ENCODE data around the gene RNF41. TPM values are rescaled to one million over a fixed set of nuclear protein-coding genes. Genes with fewer than 3 reads are reported as not detected.

The RNF41 gene
- total RNA-seq, 1 experiment from 2014 or later: 57.4 TPM

DNA sequence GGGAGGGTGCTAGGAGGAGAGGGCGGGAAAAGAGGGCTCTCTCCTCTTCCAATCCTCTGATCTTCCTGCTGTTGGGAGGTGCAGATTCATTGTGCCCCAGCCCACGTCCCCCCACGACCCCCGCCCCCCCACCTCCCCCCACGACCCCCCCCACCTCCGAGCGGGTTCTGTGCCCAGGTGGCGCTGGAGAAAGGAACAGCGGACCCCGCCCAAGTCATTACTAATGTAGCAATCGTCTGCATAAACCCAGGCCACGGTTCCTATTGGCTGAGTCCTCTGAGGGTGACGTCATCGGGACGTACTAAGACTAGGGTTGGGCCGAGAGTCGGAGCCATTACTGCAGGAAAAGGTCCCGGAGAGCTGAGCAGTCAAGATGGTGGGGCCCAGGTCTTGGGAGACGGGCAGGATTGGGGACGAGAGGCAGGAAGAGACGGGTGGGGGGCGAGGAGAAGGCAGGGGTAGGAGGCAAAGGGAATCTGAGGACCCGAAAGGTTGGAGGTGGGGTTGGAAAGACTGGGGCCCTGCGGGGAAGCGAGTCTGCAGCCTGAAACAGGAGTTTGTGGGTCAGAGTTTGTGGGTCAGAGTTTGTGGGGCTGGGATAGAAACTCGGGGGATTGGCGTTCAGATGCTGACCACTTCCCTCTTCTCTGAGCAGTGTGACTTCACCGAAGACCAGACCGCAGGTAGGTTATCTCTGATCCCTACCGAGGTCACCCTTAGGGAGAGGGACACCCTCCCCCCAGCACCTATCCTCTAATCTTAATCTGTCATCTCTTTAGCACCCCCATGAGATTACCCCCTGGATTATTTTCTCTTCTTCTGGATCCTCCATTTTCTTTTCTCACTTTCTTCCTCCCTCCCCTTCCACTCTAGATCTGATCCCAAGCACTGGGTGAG lies 63.4 kb downstream of the RNF41 start, which contains the start of gene MYL6 (continued):
- TF ChIP-seq, protein P1, sequence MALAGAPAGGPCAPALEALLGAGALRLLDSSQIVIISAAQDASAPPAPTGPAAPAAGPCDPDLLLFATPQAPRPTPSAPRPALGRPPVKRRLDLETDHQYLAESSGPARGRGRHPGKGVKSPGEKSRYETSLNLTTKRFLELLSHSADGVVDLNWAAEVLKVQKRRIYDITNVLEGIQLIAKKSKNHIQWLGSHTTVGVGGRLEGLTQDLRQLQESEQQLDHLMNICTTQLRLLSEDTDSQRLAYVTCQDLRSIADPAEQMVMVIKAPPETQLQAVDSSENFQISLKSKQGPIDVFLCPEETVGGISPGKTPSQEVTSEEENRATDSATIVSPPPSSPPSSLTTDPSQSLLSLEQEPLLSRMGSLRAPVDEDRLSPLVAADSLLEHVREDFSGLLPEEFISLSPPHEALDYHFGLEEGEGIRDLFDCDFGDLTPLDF (CRISPR knock-in tag; IDR thresholded peaks at IDR 0.05): no peak
- TF ChIP-seq, protein P2, sequence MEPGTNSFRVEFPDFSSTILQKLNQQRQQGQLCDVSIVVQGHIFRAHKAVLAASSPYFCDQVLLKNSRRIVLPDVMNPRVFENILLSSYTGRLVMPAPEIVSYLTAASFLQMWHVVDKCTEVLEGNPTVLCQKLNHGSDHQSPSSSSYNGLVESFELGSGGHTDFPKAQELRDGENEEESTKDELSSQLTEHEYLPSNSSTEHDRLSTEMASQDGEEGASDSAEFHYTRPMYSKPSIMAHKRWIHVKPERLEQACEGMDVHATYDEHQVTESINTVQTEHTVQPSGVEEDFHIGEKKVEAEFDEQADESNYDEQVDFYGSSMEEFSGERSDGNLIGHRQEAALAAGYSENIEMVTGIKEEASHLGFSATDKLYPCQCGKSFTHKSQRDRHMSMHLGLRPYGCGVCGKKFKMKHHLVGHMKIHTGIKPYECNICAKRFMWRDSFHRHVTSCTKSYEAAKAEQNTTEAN (CRISPR knock-in tag; IDR thresholded peaks at IDR 0.05): peak; percentile 38; the same call in 1 of the 2 replicates
- TF ChIP-seq TEAD1 (CRISPR knock-in tag; IDR thresholded peaks at IDR 0.05) (peak; percentile 14), ZNF263 (CRISPR knock-in tag; IDR thresholded peaks at IDR 0.05; ENCODE audit: low read depth) (no peak), ESRRA (CRISPR knock-in tag; IDR thresholded peaks at IDR 0.05; ENCODE audit: borderline replicate concordance) (no peak), ZNF423 (CRISPR knock-in tag; IDR thresholded peaks at IDR 0.05) (no peak), TP53 (CRISPR knock-in tag; IDR thresholded peaks at IDR 0.05) (no peak), NFATC4 (CRISPR knock-in tag; IDR thresholded peaks at IDR 0.05) (peak; percentile 96), FOXK1 (CRISPR knock-in tag; IDR thresholded peaks at IDR 0.05) (no peak), JUN (CRISPR knock-in tag; IDR thresholded peaks at IDR 0.05) (no peak; the same call in 1 of the 2 replicates), MYBL2 (CRISPR knock-in tag; IDR thresholded peaks at IDR 0.05) (no peak), GTF2I (CRISPR knock-in tag; conservative IDR thresholded peaks at IDR 0.05) (no peak), JAZF1 (CRISPR knock-in tag; IDR thresholded peaks at IDR 0.05) (no peak), NR1H2 (CRISPR knock-in tag; IDR thresholded peaks at IDR 0.05) (no peak), PRRX2 (CRISPR knock-in tag; IDR thresholded peaks at IDR 0.05) (peak; percentile 94), ZNF138 (CRISPR knock-in tag; conservative IDR thresholded peaks at IDR 0.05) (no peak), FOXJ3 (CRISPR knock-in tag; IDR thresholded peaks at IDR 0.05; ENCODE audit: borderline replicate concordance) (no peak)
- TF ChIP-seq, protein P3, sequence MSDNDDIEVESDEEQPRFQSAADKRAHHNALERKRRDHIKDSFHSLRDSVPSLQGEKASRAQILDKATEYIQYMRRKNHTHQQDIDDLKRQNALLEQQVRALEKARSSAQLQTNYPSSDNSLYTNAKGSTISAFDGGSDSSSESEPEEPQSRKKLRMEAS (CRISPR knock-in tag; IDR thresholded peaks at IDR 0.05): no peak
- TF ChIP-seq, protein P4, sequence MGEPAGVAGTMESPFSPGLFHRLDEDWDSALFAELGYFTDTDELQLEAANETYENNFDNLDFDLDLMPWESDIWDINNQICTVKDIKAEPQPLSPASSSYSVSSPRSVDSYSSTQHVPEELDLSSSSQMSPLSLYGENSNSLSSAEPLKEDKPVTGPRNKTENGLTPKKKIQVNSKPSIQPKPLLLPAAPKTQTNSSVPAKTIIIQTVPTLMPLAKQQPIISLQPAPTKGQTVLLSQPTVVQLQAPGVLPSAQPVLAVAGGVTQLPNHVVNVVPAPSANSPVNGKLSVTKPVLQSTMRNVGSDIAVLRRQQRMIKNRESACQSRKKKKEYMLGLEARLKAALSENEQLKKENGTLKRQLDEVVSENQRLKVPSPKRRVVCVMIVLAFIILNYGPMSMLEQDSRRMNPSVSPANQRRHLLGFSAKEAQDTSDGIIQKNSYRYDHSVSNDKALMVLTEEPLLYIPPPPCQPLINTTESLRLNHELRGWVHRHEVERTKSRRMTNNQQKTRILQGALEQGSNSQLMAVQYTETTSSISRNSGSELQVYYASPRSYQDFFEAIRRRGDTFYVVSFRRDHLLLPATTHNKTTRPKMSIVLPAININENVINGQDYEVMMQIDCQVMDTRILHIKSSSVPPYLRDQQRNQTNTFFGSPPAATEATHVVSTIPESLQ (CRISPR knock-in tag; IDR thresholded peaks at IDR 0.05): no peak
- TF ChIP-seq, protein P5, sequence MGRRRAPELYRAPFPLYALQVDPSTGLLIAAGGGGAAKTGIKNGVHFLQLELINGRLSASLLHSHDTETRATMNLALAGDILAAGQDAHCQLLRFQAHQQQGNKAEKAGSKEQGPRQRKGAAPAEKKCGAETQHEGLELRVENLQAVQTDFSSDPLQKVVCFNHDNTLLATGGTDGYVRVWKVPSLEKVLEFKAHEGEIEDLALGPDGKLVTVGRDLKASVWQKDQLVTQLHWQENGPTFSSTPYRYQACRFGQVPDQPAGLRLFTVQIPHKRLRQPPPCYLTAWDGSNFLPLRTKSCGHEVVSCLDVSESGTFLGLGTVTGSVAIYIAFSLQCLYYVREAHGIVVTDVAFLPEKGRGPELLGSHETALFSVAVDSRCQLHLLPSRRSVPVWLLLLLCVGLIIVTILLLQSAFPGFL (CRISPR knock-in tag; IDR thresholded peaks at IDR 0.05; ENCODE audit: borderline replicate concordance): no peak
- TF ChIP-seq, protein P6, sequence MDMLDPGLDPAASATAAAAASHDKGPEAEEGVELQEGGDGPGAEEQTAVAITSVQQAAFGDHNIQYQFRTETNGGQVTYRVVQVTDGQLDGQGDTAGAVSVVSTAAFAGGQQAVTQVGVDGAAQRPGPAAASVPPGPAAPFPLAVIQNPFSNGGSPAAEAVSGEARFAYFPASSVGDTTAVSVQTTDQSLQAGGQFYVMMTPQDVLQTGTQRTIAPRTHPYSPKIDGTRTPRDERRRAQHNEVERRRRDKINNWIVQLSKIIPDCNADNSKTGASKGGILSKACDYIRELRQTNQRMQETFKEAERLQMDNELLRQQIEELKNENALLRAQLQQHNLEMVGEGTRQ (CRISPR knock-in tag; IDR thresholded peaks at IDR 0.05): no peak
- TF ChIP-seq, protein P7, sequence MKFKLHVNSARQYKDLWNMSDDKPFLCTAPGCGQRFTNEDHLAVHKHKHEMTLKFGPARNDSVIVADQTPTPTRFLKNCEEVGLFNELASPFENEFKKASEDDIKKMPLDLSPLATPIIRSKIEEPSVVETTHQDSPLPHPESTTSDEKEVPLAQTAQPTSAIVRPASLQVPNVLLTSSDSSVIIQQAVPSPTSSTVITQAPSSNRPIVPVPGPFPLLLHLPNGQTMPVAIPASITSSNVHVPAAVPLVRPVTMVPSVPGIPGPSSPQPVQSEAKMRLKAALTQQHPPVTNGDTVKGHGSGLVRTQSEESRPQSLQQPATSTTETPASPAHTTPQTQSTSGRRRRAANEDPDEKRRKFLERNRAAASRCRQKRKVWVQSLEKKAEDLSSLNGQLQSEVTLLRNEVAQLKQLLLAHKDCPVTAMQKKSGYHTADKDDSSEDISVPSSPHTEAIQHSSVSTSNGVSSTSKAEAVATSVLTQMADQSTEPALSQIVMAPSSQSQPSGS (CRISPR knock-in tag; IDR thresholded peaks at IDR 0.05; ENCODE audit: borderline replicate concordance, low read depth): peak; percentile 23; the same call in 1 of the 2 replicates
- TF ChIP-seq, protein P8, sequence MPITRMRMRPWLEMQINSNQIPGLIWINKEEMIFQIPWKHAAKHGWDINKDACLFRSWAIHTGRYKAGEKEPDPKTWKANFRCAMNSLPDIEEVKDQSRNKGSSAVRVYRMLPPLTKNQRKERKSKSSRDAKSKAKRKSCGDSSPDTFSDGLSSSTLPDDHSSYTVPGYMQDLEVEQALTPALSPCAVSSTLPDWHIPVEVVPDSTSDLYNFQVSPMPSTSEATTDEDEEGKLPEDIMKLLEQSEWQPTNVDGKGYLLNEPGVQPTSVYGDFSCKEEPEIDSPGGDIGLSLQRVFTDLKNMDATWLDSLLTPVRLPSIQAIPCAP (CRISPR knock-in tag; IDR thresholded peaks at IDR 0.05): peak; percentile 38; the same call in 1 of the 2 replicates
- TF ChIP-seq, protein P9, sequence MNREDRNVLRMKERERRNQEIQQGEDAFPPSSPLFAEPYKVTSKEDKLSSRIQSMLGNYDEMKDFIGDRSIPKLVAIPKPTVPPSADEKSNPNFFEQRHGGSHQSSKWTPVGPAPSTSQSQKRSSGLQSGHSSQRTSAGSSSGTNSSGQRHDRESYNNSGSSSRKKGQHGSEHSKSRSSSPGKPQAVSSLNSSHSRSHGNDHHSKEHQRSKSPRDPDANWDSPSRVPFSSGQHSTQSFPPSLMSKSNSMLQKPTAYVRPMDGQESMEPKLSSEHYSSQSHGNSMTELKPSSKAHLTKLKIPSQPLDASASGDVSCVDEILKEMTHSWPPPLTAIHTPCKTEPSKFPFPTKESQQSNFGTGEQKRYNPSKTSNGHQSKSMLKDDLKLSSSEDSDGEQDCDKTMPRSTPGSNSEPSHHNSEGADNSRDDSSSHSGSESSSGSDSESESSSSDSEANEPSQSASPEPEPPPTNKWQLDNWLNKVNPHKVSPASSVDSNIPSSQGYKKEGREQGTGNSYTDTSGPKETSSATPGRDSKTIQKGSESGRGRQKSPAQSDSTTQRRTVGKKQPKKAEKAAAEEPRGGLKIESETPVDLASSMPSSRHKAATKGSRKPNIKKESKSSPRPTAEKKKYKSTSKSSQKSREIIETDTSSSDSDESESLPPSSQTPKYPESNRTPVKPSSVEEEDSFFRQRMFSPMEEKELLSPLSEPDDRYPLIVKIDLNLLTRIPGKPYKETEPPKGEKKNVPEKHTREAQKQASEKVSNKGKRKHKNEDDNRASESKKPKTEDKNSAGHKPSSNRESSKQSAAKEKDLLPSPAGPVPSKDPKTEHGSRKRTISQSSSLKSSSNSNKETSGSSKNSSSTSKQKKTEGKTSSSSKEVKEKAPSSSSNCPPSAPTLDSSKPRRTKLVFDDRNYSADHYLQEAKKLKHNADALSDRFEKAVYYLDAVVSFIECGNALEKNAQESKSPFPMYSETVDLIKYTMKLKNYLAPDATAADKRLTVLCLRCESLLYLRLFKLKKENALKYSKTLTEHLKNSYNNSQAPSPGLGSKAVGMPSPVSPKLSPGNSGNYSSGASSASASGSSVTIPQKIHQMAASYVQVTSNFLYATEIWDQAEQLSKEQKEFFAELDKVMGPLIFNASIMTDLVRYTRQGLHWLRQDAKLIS (CRISPR knock-in tag; IDR thresholded peaks at IDR 0.05; ENCODE audit: borderline replicate concordance): 0 out of 2 replicates have a peak, but pooled peaks have one; percentile 75
- TF ChIP-seq, protein P10, sequence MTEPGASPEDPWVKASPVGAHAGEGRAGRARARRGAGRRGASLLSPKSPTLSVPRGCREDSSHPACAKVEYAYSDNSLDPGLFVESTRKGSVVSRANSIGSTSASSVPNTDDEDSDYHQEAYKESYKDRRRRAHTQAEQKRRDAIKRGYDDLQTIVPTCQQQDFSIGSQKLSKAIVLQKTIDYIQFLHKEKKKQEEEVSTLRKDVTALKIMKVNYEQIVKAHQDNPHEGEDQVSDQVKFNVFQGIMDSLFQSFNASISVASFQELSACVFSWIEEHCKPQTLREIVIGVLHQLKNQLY (CRISPR knock-in tag; IDR thresholded peaks at IDR 0.05): no peak

Measured in WTC11 (cell line).